Neural progenitor cell (in vitro differentiated cells): ENCODE results near the gene PTPN20. TPM values are rescaled to one million over a fixed set of nuclear protein-coding genes. Genes with fewer than 3 reads are reported as not detected.

ENCODE experiments used
- DNase-seq: peaks from one replicate; pipeline ENCODE4 v3.0.0-alpha.2; 2016; ENCODE audit warnings: low spot score
- H2AFZ ChIP-seq: fragments of 200-600 bp; sonication (generic); replicated peaks from 2 replicates; pipeline ENCODE4 v1.6.1; 2016; ENCODE audit warnings: antibody characterized with exemption
- H3F3A ChIP-seq: fragments of 200-600 bp; sonication (generic); 2 replicates; pipeline ENCODE4 v1.6.1; 2016; ENCODE audit warnings: antibody characterized with exemption, low read depth
- H3K27ac ChIP-seq: fragments of 200-600 bp; sonication (generic); 2 replicates; pipeline ENCODE4 v1.5.1; 2016; ENCODE audit warnings: mild to moderate bottlenecking
- H3K27me3 ChIP-seq: fragments of 200-600 bp; sonication (generic); 2 replicates; pipeline ENCODE4 v1.6.1; 2016; ENCODE audit warnings: mild to moderate bottlenecking, moderate library complexity
- H3K36me3 ChIP-seq: fragments of 200-600 bp; sonication (generic); 2 replicates; pipeline ENCODE4 v1.5.1; 2016
- H3K4me1 ChIP-seq: fragments of 200-600 bp; sonication (generic); 2 replicates; pipeline ENCODE4 v1.6.1; 2016; ENCODE audit warnings: mixed run types
- H3K4me2 ChIP-seq: fragments of 200-600 bp; sonication (generic); 2 replicates; pipeline ENCODE4 v1.6.1; 2016
- H3K4me3 ChIP-seq: fragments of 200-600 bp; sonication (generic); 2 replicates; pipeline ENCODE4 v1.5.1; 2016
- H3K79me2 ChIP-seq: fragments of 200-600 bp; sonication (generic); 2 replicates; pipeline ENCODE4 v1.6.1; 2016; ENCODE audit warnings: low read depth
- H3K9ac ChIP-seq: fragments of 200-600 bp; sonication (generic); 2 replicates; pipeline ENCODE4 v1.6.1; 2016
- H3K9me3 ChIP-seq: fragments of 200-600 bp; sonication (generic); 2 replicates; pipeline ENCODE4 v1.5.1; 2016; ENCODE audit warnings: low read depth
- H4K20me1 ChIP-seq: fragments of 200-600 bp; sonication (generic); 2 replicates; pipeline ENCODE4 v1.6.1; 2016; ENCODE audit warnings: low read depth
- H3K27ac Mint-ChIP-seq: 3 replicates; pipeline ENCODE4 v1.8.0; 2021; ENCODE audit warnings: mixed read lengths
- H3K27me3 Mint-ChIP-seq: 2 replicates; pipeline ENCODE4 v1.8.0; 2022; ENCODE audit warnings: low read depth, mild to moderate bottlenecking, inconsistent platforms, moderate library complexity, mixed read lengths; ENCODE audit not compliant: insufficient read depth
- H3K36me3 Mint-ChIP-seq: 3 replicates; pipeline ENCODE4 v1.8.0; 2021; ENCODE audit warnings: mixed read lengths
- H3K4me1 Mint-ChIP-seq: 3 replicates; pipeline ENCODE4 v1.8.0; 2021; ENCODE audit warnings: mixed read lengths
- H3K4me3 Mint-ChIP-seq: 3 replicates; pipeline ENCODE4 v1.8.0; 2021; ENCODE audit warnings: mild to moderate bottlenecking, moderate library complexity, mixed read lengths
- H3K9me3 Mint-ChIP-seq: 3 replicates; pipeline ENCODE4 v1.8.0; 2020; ENCODE audit warnings: mixed read lengths
- EZH2 ChIP-seq: fragments of 200-600 bp; sonication (generic); IDR thresholded peaks from 2 replicates; pipeline ENCODE4 v1.6.1; 2017; ENCODE audit warnings: antibody characterized with exemption, mild to moderate bottlenecking, moderate library complexity
- EZH2phosphoT487 ChIP-seq: fragments of 200-600 bp; sonication (generic); IDR thresholded peaks from 2 replicates; pipeline ENCODE4 v1.6.1; 2017; ENCODE audit warnings: antibody characterized with exemption
- total RNA-seq: library from RNA; depleted of rRNA; stranded (reverse); fragments of >200 nt; gene quantifications from 2 replicates; pipeline ENCODE4 v1.2.3, GENCODE V29; 2015; ENCODE audit warnings: low replicate concordance
- TF ChIP-seq, protein P1 (sequence below): fragments of 200-600 bp; sonication (generic); IDR thresholded peaks from 2 replicates; pipeline ENCODE4 v1.5.1; 2017; ENCODE audit warnings: antibody characterized with exemption, mild to moderate bottlenecking

PTPN20 gene
- total RNA-seq, 1 donor from 2014 or later, result not detected

DNA sequence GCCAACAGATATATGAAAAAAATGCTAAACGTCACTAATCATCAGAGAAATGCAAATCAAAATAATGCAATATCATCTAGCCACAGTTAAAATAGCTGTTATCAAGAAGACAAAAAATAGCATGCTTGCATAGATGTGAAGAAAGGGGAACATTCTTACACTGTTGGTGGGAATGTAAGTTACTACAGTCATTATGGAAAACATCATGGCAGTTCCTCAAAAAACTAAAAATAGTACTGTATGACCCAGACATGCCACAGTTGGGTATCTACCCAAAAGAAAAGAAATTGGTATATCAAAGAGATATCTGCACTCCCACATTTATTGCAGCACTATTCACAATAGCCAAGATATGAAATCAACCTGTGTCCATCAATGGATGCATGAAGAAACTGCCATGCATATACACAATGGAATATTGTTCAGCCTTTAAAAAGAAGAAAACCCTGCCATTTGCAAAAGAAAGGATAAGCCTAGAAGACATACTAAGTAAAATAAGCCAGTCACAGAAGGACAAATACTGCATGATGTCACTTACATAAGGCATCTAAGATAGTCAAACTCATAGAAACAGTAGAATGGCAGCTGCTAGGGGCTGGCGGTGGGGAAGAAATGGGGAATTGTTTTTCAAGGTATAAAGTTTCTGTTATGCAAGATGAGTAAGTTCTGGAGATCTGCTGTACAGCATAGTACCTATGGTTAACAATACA is 107.0 kb downstream of the PTPN20 start:
- H3K36me3 ChIP-seq, result no peaks in the 10 kb centered on the region
- Mint-ChIP-seq H3K27me3 (peaks cover 7% of the 10 kb centered on the region), H3K36me3 (no peaks in the 10 kb centered on the region), H3K9me3 (peaks cover 2% of the 10 kb centered on the region), H3K4me1 (no peaks in the 10 kb centered on the region), H3K27ac (no peak overlapping the region), H3K4me3 (no peak overlapping the region)
- DNase-seq, result no peak
- no peaks in the 10 kb centered on the region for H3K79me2 ChIP-seq
- H2AFZ ChIP-seq, result no peak overlapping the region
- TF ChIP-seq, protein P1, sequence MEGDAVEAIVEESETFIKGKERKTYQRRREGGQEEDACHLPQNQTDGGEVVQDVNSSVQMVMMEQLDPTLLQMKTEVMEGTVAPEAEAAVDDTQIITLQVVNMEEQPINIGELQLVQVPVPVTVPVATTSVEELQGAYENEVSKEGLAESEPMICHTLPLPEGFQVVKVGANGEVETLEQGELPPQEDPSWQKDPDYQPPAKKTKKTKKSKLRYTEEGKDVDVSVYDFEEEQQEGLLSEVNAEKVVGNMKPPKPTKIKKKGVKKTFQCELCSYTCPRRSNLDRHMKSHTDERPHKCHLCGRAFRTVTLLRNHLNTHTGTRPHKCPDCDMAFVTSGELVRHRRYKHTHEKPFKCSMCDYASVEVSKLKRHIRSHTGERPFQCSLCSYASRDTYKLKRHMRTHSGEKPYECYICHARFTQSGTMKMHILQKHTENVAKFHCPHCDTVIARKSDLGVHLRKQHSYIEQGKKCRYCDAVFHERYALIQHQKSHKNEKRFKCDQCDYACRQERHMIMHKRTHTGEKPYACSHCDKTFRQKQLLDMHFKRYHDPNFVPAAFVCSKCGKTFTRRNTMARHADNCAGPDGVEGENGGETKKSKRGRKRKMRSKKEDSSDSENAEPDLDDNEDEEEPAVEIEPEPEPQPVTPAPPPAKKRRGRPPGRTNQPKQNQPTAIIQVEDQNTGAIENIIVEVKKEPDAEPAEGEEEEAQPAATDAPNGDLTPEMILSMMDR, result no peak
- TF ChIP-seq EZH2phosphoT487 (no peak), EZH2 (no peak)
- H3F3A ChIP-seq, result no peaks in the 10 kb centered on the region
- no peak overlapping the region for H3K27ac ChIP-seq
- no peak overlapping the region for H3K4me3 ChIP-seq
- H3K9ac ChIP-seq, result no peak overlapping the region
- no peaks in the 10 kb centered on the region for H3K4me1 ChIP-seq
- H4K20me1 ChIP-seq, result no peaks in the 10 kb centered on the region
- no peak overlapping the region for H3K4me2 ChIP-seq
- H3K27me3 ChIP-seq, result no peaks in the 10 kb centered on the region
- no peaks in the 10 kb centered on the region for H3K9me3 ChIP-seq

DNA sequence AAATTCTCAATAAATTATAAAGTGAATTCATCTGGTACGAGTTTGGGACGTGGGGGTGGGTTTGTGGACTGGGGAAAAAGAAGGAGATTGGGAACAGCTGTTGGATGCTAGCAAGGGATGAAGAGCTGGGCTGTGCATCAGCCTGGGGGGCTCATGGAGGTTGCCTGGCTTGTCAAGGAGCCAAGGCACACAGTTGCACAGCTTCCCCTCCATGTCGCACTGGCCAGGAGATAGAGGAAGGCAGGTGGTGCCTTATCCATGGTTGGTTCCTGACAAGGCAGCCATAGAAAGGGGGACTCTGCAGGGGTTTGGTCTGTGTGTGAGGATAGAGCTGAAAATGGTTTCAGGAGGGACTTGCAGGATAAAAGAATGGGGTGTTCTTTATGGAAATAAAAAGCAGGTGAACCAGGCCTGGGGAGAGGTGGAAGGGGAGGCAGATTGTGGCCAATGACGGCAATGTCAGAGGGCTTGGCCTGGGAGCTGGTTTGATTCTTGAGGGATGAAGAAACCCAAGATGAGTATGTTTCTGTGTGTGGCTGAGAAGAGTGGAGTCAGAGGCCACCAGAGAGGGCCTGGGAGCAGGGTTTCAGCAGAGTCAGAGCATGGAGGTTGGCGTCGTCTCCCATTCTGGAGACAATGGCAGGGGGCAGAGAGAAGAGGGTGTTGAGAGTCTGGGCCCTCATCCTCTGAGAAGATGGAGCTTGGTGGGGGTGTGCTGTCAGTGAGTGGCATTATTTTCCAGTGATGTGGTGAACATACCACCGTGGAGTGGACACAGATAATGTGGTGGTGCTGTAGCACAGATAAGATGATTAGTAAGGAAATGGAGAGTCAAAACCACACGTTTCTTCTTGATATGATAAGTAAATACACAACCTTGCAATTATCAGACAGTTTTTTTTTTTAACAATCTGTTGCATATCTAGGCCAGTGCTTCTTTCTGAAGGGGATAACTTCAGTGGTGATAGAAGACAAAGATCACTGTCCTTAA is 108.2 kb downstream of the PTPN20 start:
- Histone ChIP-seq H3F3A (no peaks in the 10 kb centered on the region), H4K20me1 (no peaks in the 10 kb centered on the region), H3K27ac (no peak overlapping the region), H3K4me2 (no peak overlapping the region), H3K4me3 (no peak overlapping the region), H3K4me1 (no peaks in the 10 kb centered on the region), H3K79me2 (no peaks in the 10 kb centered on the region), H3K9ac (no peak overlapping the region), H3K27me3 (no peaks in the 10 kb centered on the region), H2AFZ (no peak overlapping the region), H3K36me3 (no peaks in the 10 kb centered on the region), H3K9me3 (no peaks in the 10 kb centered on the region)
- peaks cover 14% of the 10 kb centered on the region for H3K27me3 Mint-ChIP-seq
- H3K9me3 Mint-ChIP-seq, result peaks cover 2% of the 10 kb centered on the region
- no peaks in the 10 kb centered on the region for H3K4me1 Mint-ChIP-seq
- TF ChIP-seq EZH2 (no peak), EZH2phosphoT487 (no peak)
- TF ChIP-seq, protein P1, result no peak
- H3K4me3 Mint-ChIP-seq, result no peak overlapping the region
- no peaks in the 10 kb centered on the region for H3K36me3 Mint-ChIP-seq
- no peak for DNase-seq
- no peak overlapping the region for H3K27ac Mint-ChIP-seq

DNA sequence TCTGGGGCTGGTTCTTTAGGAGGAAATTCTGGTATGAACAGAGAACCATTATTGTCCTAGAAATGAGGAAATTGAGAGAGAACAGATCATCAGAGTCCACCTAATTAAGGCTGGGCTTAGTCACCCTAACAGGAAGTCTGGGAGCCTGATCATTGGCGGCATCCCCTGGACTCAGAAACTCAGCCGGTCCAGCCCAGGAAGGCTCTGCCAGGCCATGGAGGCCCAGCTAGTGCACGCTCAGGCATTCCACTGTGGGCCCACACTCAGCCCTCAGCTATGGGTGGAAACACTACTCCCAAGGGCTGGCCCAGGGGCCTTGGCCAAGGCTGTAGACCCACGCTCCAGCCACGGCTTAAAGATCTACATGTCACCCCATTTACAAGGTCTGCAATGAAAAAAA is 109.2 kb downstream of the PTPN20 start:
- no peak for DNase-seq
- Histone ChIP-seq H3K9ac (no peak overlapping the region), H3K27ac (no peak overlapping the region), H3K27me3 (no peaks in the 10 kb centered on the region), H3K79me2 (no peaks in the 10 kb centered on the region), H4K20me1 (no peaks in the 10 kb centered on the region), H3K4me2 (no peak overlapping the region), H3K4me1 (no peaks in the 10 kb centered on the region), H3K36me3 (no peaks in the 10 kb centered on the region), H3K9me3 (no peaks in the 10 kb centered on the region), H3K4me3 (no peak overlapping the region), H3F3A (no peaks in the 10 kb centered on the region), H2AFZ (no peak overlapping the region)
- no peak overlapping the region for H3K4me3 Mint-ChIP-seq
- H3K4me1 Mint-ChIP-seq, result peaks cover 5% of the 10 kb centered on the region
- H3K36me3 Mint-ChIP-seq, result no peaks in the 10 kb centered on the region
- TF ChIP-seq, protein P1, result no peak
- TF ChIP-seq EZH2 (no peak), EZH2phosphoT487 (no peak)
- H3K27me3 Mint-ChIP-seq, result peaks cover 14% of the 10 kb centered on the region
- no peak overlapping the region for H3K27ac Mint-ChIP-seq
- peaks cover 2% of the 10 kb centered on the region for H3K9me3 Mint-ChIP-seq
